CD4-positive, alpha-beta T cell (primary cell): Measurements from ENCODE around the gene NIM1K. TPM values are rescaled to one million over a fixed set of nuclear protein-coding genes. Genes with fewer than 3 reads are reported as not detected.

Experiments used
- ATAC-seq: fragments of 200-7000 bp; cut with Tn5 transposase; one replicate; pipeline ENCODE4 v1.10.0; 2022; ENCODE audit warnings: mild to moderate bottlenecking; ENCODE audit not compliant: poor library complexity
- CTCF ChIA-PET: fragments of 350-600 bp; sonication (Branson Sonifier 250); formaldehyde crosslinking; loops from one replicate; lab custom pipeline; 2021; ENCODE audit warnings: antibody characterized with exemption, inconsistent platforms; lab: Charles Lee
- POLR2A ChIA-PET: fragments of 350-600 bp; sonication (Branson Sonifier 250); formaldehyde crosslinking; loops from one replicate; lab custom pipeline; 2021; ENCODE audit warnings: antibody characterized with exemption, inconsistent platforms; lab: Charles Lee
- DNase-seq, 14 experiments: peaks; one replicate each; pipeline ENCODE4 v3.0.0-alpha.2; 2013 to 2020; ENCODE audit warnings: mixed read lengths in 2 of 14
- H3K27ac ChIP-seq, 2 donors: one replicate each; pipeline versions ENCODE4 v1.5.1 to v1.7.0; 2013; ENCODE audit warnings: low read length in 2 of 2, low read depth in 1 of 2, mild to moderate bottlenecking in 1 of 2
- H3K27me3 ChIP-seq, 2 experiments: 1 replicate in 1 of 2; 2 replicates in 1 of 2; pipeline versions ENCODE4 v1.6.1 to v1.7.0; 2013; ENCODE audit warnings: low read length in 2 of 2, control low read depth in 1 of 2, mild to moderate bottlenecking in 1 of 2, moderate library complexity in 1 of 2; ENCODE audit not compliant: insufficient read depth in 2 of 2, control insufficient read depth in 1 of 2
- H3K36me3 ChIP-seq: one replicate; pipeline ENCODE4 v1.6.1; 2013; ENCODE audit warnings: low read length, control low read depth; ENCODE audit not compliant: insufficient read depth
- H3K4me1 ChIP-seq: one replicate; pipeline ENCODE4 v1.6.1; 2013; ENCODE audit warnings: low read length, control low read depth; ENCODE audit not compliant: insufficient read depth
- H3K4me3 ChIP-seq: one replicate; pipeline ENCODE4 v1.5.1; 2013; ENCODE audit warnings: mild to moderate bottlenecking, low read length, moderate library complexity
- H3K9me3 ChIP-seq, 2 experiments: 1 replicate in 1 of 2; 2 replicates in 1 of 2; pipeline versions ENCODE4 v1.6.1 to v1.7.0; 2013; ENCODE audit warnings: low read length in 2 of 2, mild to moderate bottlenecking in 2 of 2, control low read depth in 1 of 2, moderate library complexity in 1 of 2; ENCODE audit not compliant: control insufficient read depth in 1 of 2, insufficient read depth in 1 of 2
- H3K27ac Mint-ChIP-seq: one replicate; pipeline ENCODE4 v1.8.0; 2020; ENCODE audit warnings: mixed read lengths
- H3K27me3 Mint-ChIP-seq: one replicate; pipeline ENCODE4 v1.8.0; 2021; ENCODE audit warnings: mixed read lengths
- H3K36me3 Mint-ChIP-seq: one replicate; pipeline ENCODE4 v1.8.0; 2021; ENCODE audit warnings: low read depth, mixed read lengths
- H3K4me1 Mint-ChIP-seq: one replicate; pipeline ENCODE4 v1.8.0; 2021; ENCODE audit warnings: low read depth, mixed read lengths
- H3K4me3 Mint-ChIP-seq: one replicate; pipeline ENCODE4 v1.8.0; 2020; ENCODE audit warnings: mild to moderate bottlenecking, mixed read lengths
- H3K9me3 Mint-ChIP-seq: one replicate; pipeline ENCODE4 v1.8.0; 2020; ENCODE audit warnings: mixed read lengths
- intact Hi-C, 2 experiments: fragments of 100-400 bp; cut with DNase I in 1 of 2; cut with micrococcal nuclease in 1 of 2; formaldehyde crosslinking; loops; one replicate each; pipeline versions ENCODE4 v1.15.1 to v1.9.0; 2023 to 2025; cut with DNase I, micrococcal nuclease
- total RNA-seq, 174 experiments: library from RNA in 2 of 174; stranded (reverse) in 2 of 174; gene quantifications; one replicate each; pipeline ENCODE4 v1.2.3 and lab custom pipeline; 2021 to 2026
- TF ChIP-seq, protein P1 (sequence below): fragments of 200-600 bp; IDR thresholded peaks from one replicate; pipeline ENCODE4 v1.8.0; 2022; ENCODE audit warnings: antibody characterized with exemption, mild to moderate bottlenecking

Gene NIM1K
- total RNA-seq, 2 experiments from 2014 or later, result 0.08 to 0.44 TPM

DNA sequence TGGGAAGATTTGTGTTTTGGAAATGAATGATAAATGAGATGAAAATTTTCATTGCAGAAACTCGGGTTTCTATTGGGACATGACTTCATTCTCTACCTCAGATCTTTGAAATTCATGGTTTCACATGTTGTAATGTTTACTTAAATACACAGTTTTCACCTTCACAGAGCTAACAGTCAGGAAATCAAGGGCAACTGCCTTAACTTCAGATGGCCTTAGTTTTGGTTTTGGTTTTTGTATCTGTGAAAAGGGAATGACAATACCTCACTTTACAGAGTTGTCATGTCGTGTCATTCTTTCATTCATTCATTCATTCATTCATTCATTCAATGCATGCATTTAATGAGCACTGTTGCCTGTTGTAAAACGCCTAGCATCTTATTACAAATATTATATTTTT, 41.9 kb downstream of the NIM1K start:
- no peaks in the 10 kb centered on the region for H3K36me3 ChIP-seq
- H3K9me3 ChIP-seq, result no peaks in the 10 kb centered on the region
- no peak for ATAC-seq
- DNase-seq, result no peak
- Mint-ChIP-seq H3K36me3 (no peaks in the 10 kb centered on the region), H3K9me3 (no peaks in the 10 kb centered on the region), H3K27ac (no peak overlapping the region), H3K4me1 (no peaks in the 10 kb centered on the region), H3K4me3 (no peak overlapping the region), H3K27me3 (no peaks in the 10 kb centered on the region)
- no peaks in the 10 kb centered on the region for H3K4me1 ChIP-seq
- CTCF ChIA-PET, result interaction anchor here (0.9 kb wide), 1 partner anchor 32 kb away, joined by 3 read pairs; no protein-coding TSS in a partner anchor
- POLR2A ChIA-PET, result no interaction called here
- no peaks in the 10 kb centered on the region for H3K27me3 ChIP-seq
- H3K4me3 ChIP-seq, result no peak overlapping the region
- TF ChIP-seq, protein P1, sequence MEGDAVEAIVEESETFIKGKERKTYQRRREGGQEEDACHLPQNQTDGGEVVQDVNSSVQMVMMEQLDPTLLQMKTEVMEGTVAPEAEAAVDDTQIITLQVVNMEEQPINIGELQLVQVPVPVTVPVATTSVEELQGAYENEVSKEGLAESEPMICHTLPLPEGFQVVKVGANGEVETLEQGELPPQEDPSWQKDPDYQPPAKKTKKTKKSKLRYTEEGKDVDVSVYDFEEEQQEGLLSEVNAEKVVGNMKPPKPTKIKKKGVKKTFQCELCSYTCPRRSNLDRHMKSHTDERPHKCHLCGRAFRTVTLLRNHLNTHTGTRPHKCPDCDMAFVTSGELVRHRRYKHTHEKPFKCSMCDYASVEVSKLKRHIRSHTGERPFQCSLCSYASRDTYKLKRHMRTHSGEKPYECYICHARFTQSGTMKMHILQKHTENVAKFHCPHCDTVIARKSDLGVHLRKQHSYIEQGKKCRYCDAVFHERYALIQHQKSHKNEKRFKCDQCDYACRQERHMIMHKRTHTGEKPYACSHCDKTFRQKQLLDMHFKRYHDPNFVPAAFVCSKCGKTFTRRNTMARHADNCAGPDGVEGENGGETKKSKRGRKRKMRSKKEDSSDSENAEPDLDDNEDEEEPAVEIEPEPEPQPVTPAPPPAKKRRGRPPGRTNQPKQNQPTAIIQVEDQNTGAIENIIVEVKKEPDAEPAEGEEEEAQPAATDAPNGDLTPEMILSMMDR, result no peak
- intact Hi-C loops, result no loop called here
- H3K27ac ChIP-seq, result no peak overlapping the region

DNA sequence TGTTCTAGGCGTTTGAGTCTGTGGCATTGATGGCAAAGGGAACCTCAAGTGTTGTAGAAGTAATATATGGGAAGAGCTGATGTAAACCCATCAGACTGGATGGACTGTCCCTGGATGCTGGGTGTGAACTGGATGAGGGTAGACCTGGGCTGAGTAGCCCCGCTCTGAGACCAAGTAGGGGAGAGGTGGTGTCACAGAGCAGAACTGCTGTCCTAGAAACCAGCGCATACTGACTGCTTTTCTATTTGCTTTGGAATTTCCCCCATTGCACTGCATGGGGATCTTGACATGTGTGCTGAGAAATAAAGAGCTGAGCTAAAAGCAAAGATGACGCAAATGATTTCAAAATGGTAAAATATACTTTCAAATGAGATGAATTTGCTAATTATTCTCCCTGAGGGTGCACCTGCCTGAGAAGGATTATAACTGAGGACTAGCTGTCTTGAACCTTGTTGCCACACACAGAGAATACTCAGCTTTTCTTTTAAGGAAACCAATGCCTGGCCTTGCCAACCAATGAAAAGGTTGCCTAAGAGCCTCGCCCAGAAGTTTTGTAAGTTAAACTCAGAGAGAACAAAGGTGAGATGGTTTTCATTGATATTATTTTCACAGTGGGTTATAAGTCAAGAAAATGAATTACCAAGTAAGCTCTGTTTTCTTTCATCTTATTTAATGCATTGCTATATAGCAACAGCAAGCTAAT, 44.8 kb downstream of the NIM1K start:
- ChIA-PET POLR2A (interaction anchor here (0.6 kb wide), 1 partner anchor 62 kb away, joined by 3 read pairs; no protein-coding TSS in a partner anchor), CTCF (no interaction called here)
- peaks cover 5% of the 10 kb centered on the region for H3K27me3 Mint-ChIP-seq
- TF ChIP-seq, protein P1, result no peak
- no peaks in the 10 kb centered on the region for H3K9me3 ChIP-seq
- no peak overlapping the region for H3K27ac ChIP-seq
- H3K4me3 Mint-ChIP-seq, result no peak overlapping the region
- H3K4me1 Mint-ChIP-seq, result no peaks in the 10 kb centered on the region
- H3K36me3 ChIP-seq, result no peaks in the 10 kb centered on the region
- H3K9me3 Mint-ChIP-seq, result no peaks in the 10 kb centered on the region
- no peaks in the 10 kb centered on the region for H3K36me3 Mint-ChIP-seq
- intact Hi-C loops, result no loop called here
- H3K4me1 ChIP-seq, result no peaks in the 10 kb centered on the region
- ATAC-seq (no peak), DNase-seq (no peak)
- H3K27me3 ChIP-seq, result no peaks in the 10 kb centered on the region
- H3K27ac Mint-ChIP-seq, result no peak overlapping the region
- no peak overlapping the region for H3K4me3 ChIP-seq

DNA sequence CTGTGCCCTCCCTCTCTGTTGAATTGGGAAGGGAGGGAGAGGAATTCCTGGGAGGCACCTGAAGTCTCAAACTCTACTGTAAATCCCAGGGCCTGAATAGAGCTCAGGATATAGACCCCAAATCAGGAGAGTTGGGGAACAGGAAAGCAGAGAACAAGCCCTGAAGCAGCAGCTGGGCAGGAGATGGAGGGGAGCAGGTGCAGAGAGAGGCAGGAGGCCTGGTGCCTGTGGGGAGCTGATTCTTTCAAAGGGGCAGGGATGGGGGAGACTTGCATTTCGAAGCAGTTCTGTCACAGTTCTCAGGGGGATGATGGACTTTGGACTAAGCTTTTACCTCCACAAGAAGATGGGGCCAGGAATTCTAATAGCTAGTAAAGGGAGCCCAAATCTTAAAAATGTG, 50.2 kb downstream of the NIM1K start:
- POLR2A ChIA-PET, result no interaction called here
- Mint-ChIP-seq H3K27ac (no peak overlapping the region), H3K9me3 (no peaks in the 10 kb centered on the region), H3K4me1 (no peaks in the 10 kb centered on the region), H3K4me3 (no peak overlapping the region), H3K27me3 (peaks cover 13% of the 10 kb centered on the region), H3K36me3 (no peaks in the 10 kb centered on the region)
- no peaks in the 10 kb centered on the region for H3K4me1 ChIP-seq
- peaks cover 0 to 3% of the 10 kb centered on the region in 2 experiments for H3K27me3 ChIP-seq
- intact Hi-C loops, result no loop called here
- CTCF ChIA-PET, result no interaction called here
- ATAC-seq (no peak), DNase-seq (no peak)
- no peaks in the 10 kb centered on the region for H3K9me3 ChIP-seq
- TF ChIP-seq, protein P1, result no peak
- no peaks in the 10 kb centered on the region for H3K36me3 ChIP-seq
- H3K27ac ChIP-seq, result no peak overlapping the region
- no peak overlapping the region for H3K4me3 ChIP-seq
